GM23248 (cell line): ENCODE data around the gene CALML3. TPM values are rescaled to one million over a fixed set of nuclear protein-coding genes. Genes with fewer than 3 reads are reported as not detected.

Experiments used
- DNase-seq: peaks from one replicate; pipeline ENCODE4 v3.0.0-alpha.2; 2015
- H2AFZ ChIP-seq: fragments of 200-600 bp; sonication (generic); 2 replicates; pipeline ENCODE4 v1.6.1; 2016; ENCODE audit warnings: antibody characterized with exemption
- H3F3A ChIP-seq: fragments of 200-600 bp; sonication (generic); 2 replicates; pipeline ENCODE4 v1.6.1; 2016; ENCODE audit warnings: mild to moderate bottlenecking, antibody characterized with exemption, mixed run types; ENCODE audit not compliant: insufficient read depth
- H3K27ac ChIP-seq: fragments of 200-600 bp; sonication (generic); 2 replicates; pipeline ENCODE4 v1.5.1; 2016; ENCODE audit warnings: mild to moderate bottlenecking
- H3K27me3 ChIP-seq: fragments of 200-600 bp; sonication (generic); replicated peaks from 2 replicates; pipeline ENCODE4 v1.6.1; 2016; ENCODE audit warnings: mild to moderate bottlenecking; ENCODE audit not compliant: insufficient read depth
- H3K36me3 ChIP-seq: fragments of 200-600 bp; sonication (generic); 2 replicates; pipeline ENCODE4 v1.6.1; 2016; ENCODE audit warnings: low read depth, mild to moderate bottlenecking
- H3K4me1 ChIP-seq: fragments of 200-600 bp; sonication (generic); 2 replicates; pipeline ENCODE4 v1.6.1; 2016; ENCODE audit warnings: mild to moderate bottlenecking; ENCODE audit not compliant: insufficient read depth
- H3K4me2 ChIP-seq: fragments of 200-600 bp; sonication (generic); one replicate; pipeline ENCODE4 v1.6.1; 2016; ENCODE audit warnings: mild to moderate bottlenecking; ENCODE audit not compliant: unreplicated experiment
- H3K4me3 ChIP-seq: fragments of 200-600 bp; sonication (generic); 2 replicates; pipeline ENCODE4 v1.5.1; 2016; ENCODE audit warnings: mild to moderate bottlenecking
- H3K79me2 ChIP-seq: fragments of 200-600 bp; sonication (generic); 2 replicates; pipeline ENCODE4 v1.6.1; 2016; ENCODE audit warnings: mild to moderate bottlenecking; ENCODE audit not compliant: insufficient read depth
- H3K9ac ChIP-seq: fragments of 200-600 bp; sonication (generic); 2 replicates; pipeline ENCODE4 v1.6.1; 2016; ENCODE audit warnings: mild to moderate bottlenecking
- H3K9me2 ChIP-seq: fragments of 200-600 bp; sonication (generic); 2 replicates; pipeline ENCODE4 v1.6.1; 2016; ENCODE audit warnings: mixed run types, mild to moderate bottlenecking, moderate library complexity; ENCODE audit not compliant: insufficient read depth
- H3K9me3 ChIP-seq: fragments of 200-600 bp; sonication (generic); one replicate; pipeline ENCODE4 v1.6.1; 2017; ENCODE audit warnings: low read depth
- H4K20me1 ChIP-seq: fragments of 200-600 bp; sonication (generic); 2 replicates; pipeline ENCODE4 v1.6.0; 2016; ENCODE audit not compliant: insufficient read depth
- EZH2 ChIP-seq: fragments of 200-600 bp; sonication (generic); IDR thresholded peaks from 2 replicates; pipeline ENCODE4 v1.6.1; 2018; ENCODE audit warnings: antibody characterized with exemption, mild to moderate bottlenecking; ENCODE audit not compliant: insufficient read depth, poor library complexity, severe bottlenecking
- EZH2phosphoT487 ChIP-seq: fragments of 200-600 bp; sonication (generic); IDR thresholded peaks from 2 replicates; pipeline ENCODE4 v1.6.1; 2018; ENCODE audit warnings: antibody characterized with exemption, moderate library complexity, mild to moderate bottlenecking, low read depth; ENCODE audit not compliant: insufficient read depth
- WGBS, 2 experiments: methylation state at CpG; one replicate each; pipeline ENCODE4 v1.1.6; 2015 to 2017; ENCODE audit warnings: low lambda C conversion rate in 2 of 2, low coverage in 1 of 2; ENCODE audit errors: missing lambda C conversion rate in 2 of 2; 5-methylcytosine and 5-hydroxymethylcytosine counted together
- in situ Hi-C: fragments of 300-500 bp; cut with MboI; formaldehyde crosslinking; loops from 2 replicates; pipeline ENCODE4 v1.15.0; 2020
- polyA plus RNA-seq: library from polyadenylated mRNA; unstranded; fragments of >200 nt; fragmentation: Nextera tagmentation; extraction: Ambion mirVana; gene quantifications from 2 replicates; pipeline ENCODE4 v1.2.1, GENCODE V29; 2016
- total RNA-seq: library from RNA; depleted of rRNA; stranded (reverse); fragments of >200 nt; shearing (Covaris generic); gene quantifications from 2 replicates; pipeline ENCODE4 v1.2.3, GENCODE V29; 2014

The CALML3 gene
- total and polyA plus RNA-seq, 2 experiments from 2014 or later = not detected

GRCh38 chr10:5504146-5505072, 20.4 kb upstream of the CALML3 start:
- Histone ChIP-seq H3K9me2 (no peaks in the 10 kb centered on the region), H3K4me3 (no peak overlapping the region), H2AFZ (no peak overlapping the region), H3K27ac (no peak overlapping the region), H3K9ac (no peak overlapping the region), H3K79me2 (no peaks in the 10 kb centered on the region), H3K27me3 (no peaks in the 10 kb centered on the region; the same call in 1 of the 2 replicates), H3K4me1 (no peaks in the 10 kb centered on the region), H3K4me2 (no peak overlapping the region), H3K9me3 (no peaks in the 10 kb centered on the region), H3K36me3 (no peaks in the 10 kb centered on the region), H3F3A (no peaks in the 10 kb centered on the region), H4K20me1 (no peaks in the 10 kb centered on the region)
- no peak for DNase-seq
- in situ Hi-C loops = no loop called here
- WGBS, 2 experiments = 67 to 70% methylated on average over 18 of the region's 18 CpGs
- no peak for TF ChIP-seq EZH2phosphoT487
- no peak for TF ChIP-seq EZH2

DNA sequence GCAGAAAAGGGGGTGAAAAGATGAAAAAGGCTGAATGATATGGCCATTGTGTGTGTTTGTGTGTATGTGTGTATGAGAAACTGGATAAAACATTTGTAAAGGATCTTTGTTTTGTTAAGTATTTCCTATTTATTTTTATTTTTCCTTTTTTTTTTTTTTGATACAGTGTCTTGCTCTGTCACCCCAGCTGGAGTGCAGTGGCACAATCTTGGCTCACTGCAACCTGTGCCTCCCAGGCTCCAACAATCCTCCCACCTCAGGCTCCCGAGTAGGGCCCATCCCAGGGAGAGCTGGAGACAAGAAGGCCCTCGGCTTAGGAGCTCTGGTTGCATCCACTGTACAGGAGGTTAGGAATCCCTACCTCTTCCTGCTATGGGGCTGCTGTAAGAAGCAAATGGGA, 18.5 kb upstream of the CALML3 start:
- no peaks in the 10 kb centered on the region for H3K36me3 ChIP-seq
- no peaks in the 10 kb centered on the region for H3K9me3 ChIP-seq
- H4K20me1 ChIP-seq = no peaks in the 10 kb centered on the region
- no peak overlapping the region for H3K9ac ChIP-seq
- no peaks in the 10 kb centered on the region for H3K79me2 ChIP-seq
- in situ Hi-C loops = no loop called here
- TF ChIP-seq EZH2phosphoT487 = no peak
- TF ChIP-seq EZH2 = no peak
- no peaks in the 10 kb centered on the region for H3K4me1 ChIP-seq
- H3K27ac ChIP-seq = no peak overlapping the region
- no peak overlapping the region for H2AFZ ChIP-seq
- H3K27me3 ChIP-seq = no peaks in the 10 kb centered on the region
- H3K4me3 ChIP-seq = no peak overlapping the region
- no peaks in the 10 kb centered on the region for H3F3A ChIP-seq
- no peak overlapping the region for H3K4me2 ChIP-seq
- 65 to 67% methylated on average over 2 of the region's 2 CpGs for WGBS, 2 experiments
- H3K9me2 ChIP-seq = no peaks in the 10 kb centered on the region
- DNase-seq = no peak

- Histone ChIP-seq H3K27me3 (no peaks in the 10 kb centered on the region), H3K4me1 (no peaks in the 10 kb centered on the region), H3K36me3 (no peaks in the 10 kb centered on the region), H3K9me3 (no peaks in the 10 kb centered on the region), H3K79me2 (no peaks in the 10 kb centered on the region), H3F3A (no peaks in the 10 kb centered on the region), H3K9ac (no peak overlapping the region), H3K4me3 (no peak overlapping the region), H3K9me2 (no peaks in the 10 kb centered on the region), H3K4me2 (no peak overlapping the region), H4K20me1 (no peaks in the 10 kb centered on the region), H3K27ac (no peak overlapping the region), H2AFZ (no peak overlapping the region)
- 86 to 88% methylated on average over 17 to 19 of the region's 19 CpGs for WGBS, 2 experiments
- TF ChIP-seq EZH2 (no peak), EZH2phosphoT487 (no peak)
- in situ Hi-C loops = no loop called here
- no peak for DNase-seq
Observed at GRCh38 chr10:5506751-5507648, 17.8 kb upstream of the CALML3 start.

GRCh38 chr10:5507649-5508131, 17.1 kb upstream of the CALML3 start:
- Histone ChIP-seq H2AFZ (no peak overlapping the region), H3K4me2 (no peak overlapping the region), H3F3A (no peaks in the 10 kb centered on the region), H3K4me3 (no peak overlapping the region), H4K20me1 (no peaks in the 10 kb centered on the region), H3K79me2 (no peaks in the 10 kb centered on the region), H3K4me1 (no peaks in the 10 kb centered on the region), H3K9me3 (no peaks in the 10 kb centered on the region), H3K27ac (no peak overlapping the region), H3K9ac (no peak overlapping the region), H3K27me3 (no peaks in the 10 kb centered on the region), H3K36me3 (no peaks in the 10 kb centered on the region), H3K9me2 (no peaks in the 10 kb centered on the region)
- TF ChIP-seq EZH2phosphoT487 (no peak), EZH2 (no peak)
- DNase-seq = no peak
- WGBS, 2 experiments = 88% methylated on average over 13 to 14 of the region's 14 CpGs
- in situ Hi-C loops = no loop called here
